KMS-11 (cell line): ENCODE results near the gene SPDYE16.
"Not testable (repeated sequence)": the region's sequence is repeated elsewhere in the genome, so short reads cannot be mapped to it uniquely, and the experiment has no call there.

ENCODE experiments used
- H2AFZ ChIP-seq: fragments of 200-600 bp; sonication (generic); 2 replicates; pipeline ENCODE4 v1.6.1; 2016; ENCODE audit warnings: antibody characterized with exemption, mixed run types, low read depth
- H3K27ac ChIP-seq: fragments of 200-600 bp; sonication (generic); 2 replicates; pipeline ENCODE4 v1.6.1; 2016; ENCODE audit warnings: mild to moderate bottlenecking, mixed run types
- H3K27me3 ChIP-seq: fragments of 200-600 bp; sonication (generic); 2 replicates; pipeline ENCODE4 v1.6.1; 2017; ENCODE audit warnings: mild to moderate bottlenecking, low read depth, mixed run types, moderate library complexity; ENCODE audit not compliant: insufficient read depth
- H3K36me3 ChIP-seq: fragments of 200-600 bp; sonication (generic); 2 replicates; pipeline ENCODE4 v1.6.1; 2017; ENCODE audit warnings: mild to moderate bottlenecking, mixed run types; ENCODE audit not compliant: insufficient read depth
- H3K4me1 ChIP-seq: fragments of 200-600 bp; sonication (generic); 2 replicates; pipeline ENCODE4 v1.6.1; 2016; ENCODE audit warnings: mild to moderate bottlenecking, low read depth, mixed run types; ENCODE audit not compliant: poor library complexity, severe bottlenecking
- H3K4me2 ChIP-seq: fragments of 200-600 bp; sonication (generic); 2 replicates; pipeline ENCODE4 v1.7.0; 2016; ENCODE audit warnings: mild to moderate bottlenecking, mixed run types
- H3K4me3 ChIP-seq: fragments of 200-600 bp; sonication (generic); IDR thresholded peaks from 2 replicates; pipeline ENCODE4 v1.6.1; 2017; ENCODE audit warnings: low read depth, low read length, mixed read lengths; ENCODE audit not compliant: insufficient read depth
- H3K79me2 ChIP-seq: fragments of 200-600 bp; sonication (generic); 2 replicates; pipeline ENCODE4 v1.6.1; 2016; ENCODE audit warnings: low read depth, mixed run types; ENCODE audit not compliant: insufficient read depth
- H3K9ac ChIP-seq: fragments of 200-600 bp; sonication (generic); 2 replicates; pipeline ENCODE4 v1.6.1; 2016; ENCODE audit warnings: mild to moderate bottlenecking, mixed run types
- H4K20me1 ChIP-seq: fragments of 200-600 bp; sonication (generic); 2 replicates; pipeline ENCODE4 v1.6.1; 2016; ENCODE audit warnings: mild to moderate bottlenecking, mixed run types; ENCODE audit not compliant: insufficient read depth
- CTCF ChIP-seq: fragments of 200-600 bp; sonication (generic); conservative IDR thresholded peaks from 2 replicates; pipeline ENCODE4 v1.6.1; 2017; ENCODE audit warnings: low read depth, mild to moderate bottlenecking, antibody characterized with exemption, low read length, moderate library complexity, mixed read lengths

The SPDYE16 gene

GRCh38 chr7:76509931-76510877, 32.9 kb downstream of the SPDYE16 start, which contains the start of gene UPK3B:
Gene UPK3B (plus strand): TSS chr7:76510552. CDS start chr7:76510653, 101 bp downstream.
- Histone ChIP-seq H3K4me3 (no peak within 1 kb of the TSS), H3K27me3 (no peaks in the 10 kb centered on the region), H2AFZ (no peak within 1 kb of the TSS), H3K79me2 (no peaks in the 10 kb centered on the region), H3K9ac (no peak within 1 kb of the TSS), H3K4me2 (no peak within 1 kb of the TSS), H3K27ac (no peak within 1 kb of the TSS), H4K20me1 (no peaks in the 10 kb centered on the region), H3K4me1 (no peaks in the 10 kb centered on the region), H3K36me3 (no peaks in the 10 kb centered on the region)
- no peak for TF ChIP-seq CTCF

DNA sequence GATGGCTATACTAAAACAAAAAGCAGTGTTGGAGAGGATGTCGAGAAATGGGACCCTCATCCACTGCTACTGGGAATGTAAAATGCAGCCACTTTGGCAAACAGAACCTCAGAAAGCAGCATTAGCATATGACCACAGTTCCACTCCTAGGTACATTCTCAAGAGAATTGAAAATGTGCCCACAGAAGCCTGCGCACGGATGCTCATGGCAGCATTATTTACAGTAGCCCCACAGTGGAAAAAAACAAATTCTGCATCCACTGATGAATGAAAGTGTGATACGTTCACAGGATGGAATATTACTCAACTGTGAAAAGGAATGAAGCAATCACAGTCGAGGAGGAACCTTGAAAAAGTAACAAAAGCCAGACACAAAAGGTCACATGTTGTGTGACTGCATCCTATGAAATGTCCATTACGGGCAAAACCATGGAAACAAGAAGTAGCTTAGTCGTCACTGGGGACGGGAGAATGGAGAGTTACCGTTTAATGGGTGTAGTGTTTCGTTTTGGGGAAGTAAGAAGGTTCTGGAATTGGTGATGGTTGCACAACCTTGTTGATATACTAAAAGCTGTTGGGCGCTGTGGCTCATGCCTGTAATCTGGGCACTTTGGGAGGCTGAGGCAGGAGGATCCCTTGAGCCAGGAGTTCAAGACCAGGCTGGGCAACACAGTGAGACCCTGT, 35.2 kb downstream of the SPDYE16 start:
- Histone ChIP-seq H3K4me3 (no peak overlapping the region), H3K79me2 (no peaks in the 10 kb centered on the region), H3K36me3 (no peaks in the 10 kb centered on the region), H3K4me1 (no peaks in the 10 kb centered on the region), H3K9ac (no peak overlapping the region), H3K4me2 (no peak overlapping the region), H3K27me3 (no peaks in the 10 kb centered on the region), H3K27ac (no peak overlapping the region), H4K20me1 (no peaks in the 10 kb centered on the region), H2AFZ (no peak overlapping the region)
- no peak for TF ChIP-seq CTCF

DNA sequence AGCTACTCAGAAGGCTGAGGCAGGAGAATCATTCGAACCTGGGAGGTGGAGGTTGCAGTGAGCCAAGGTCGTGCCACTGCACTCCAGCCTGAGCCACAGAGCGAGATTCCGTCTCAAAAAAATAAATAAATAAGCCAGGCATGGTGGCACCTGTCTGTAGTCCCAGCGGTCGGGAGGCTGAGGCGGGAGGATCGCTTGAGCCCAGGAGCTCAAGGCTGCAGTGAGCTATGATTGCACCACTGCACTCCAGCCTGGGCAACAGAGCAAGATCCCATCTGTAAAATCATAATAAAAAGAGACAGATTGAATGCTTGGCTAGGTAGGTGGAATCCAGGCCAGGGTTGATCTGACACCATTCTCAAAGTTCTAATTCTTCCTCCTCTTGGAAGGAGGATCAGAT, 36.5 kb downstream of the SPDYE16 start:
- not testable (repeated sequence) for H3K4me3 ChIP-seq, H3K79me2 ChIP-seq, H2AFZ ChIP-seq, H3K9ac ChIP-seq, H3K4me1 ChIP-seq, H3K4me2 ChIP-seq, H3K27ac ChIP-seq, H4K20me1 ChIP-seq, H3K36me3 ChIP-seq, H3K27me3 ChIP-seq

DNA sequence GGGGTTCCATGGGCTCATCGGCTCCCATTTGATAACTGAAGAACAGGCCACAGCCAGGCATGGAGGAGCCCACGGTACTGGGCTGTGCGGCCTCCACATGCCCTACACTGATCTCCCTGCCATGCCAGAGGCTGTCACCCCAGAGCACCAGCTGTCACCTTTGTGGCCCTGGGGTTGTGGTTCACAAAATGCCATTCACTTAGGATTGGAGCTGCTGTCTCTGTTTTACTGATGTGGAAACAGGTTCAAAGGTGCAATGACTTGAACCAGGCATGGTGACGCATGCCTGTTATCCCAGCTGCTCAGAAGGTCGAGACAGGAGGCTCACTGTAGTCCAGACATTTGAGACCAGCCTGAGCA, 37.0 kb downstream of the SPDYE16 start:
- H3K27me3 ChIP-seq, result no peaks in the 10 kb centered on the region
- H3K4me1 ChIP-seq, result no peaks in the 10 kb centered on the region
- TF ChIP-seq CTCF, result no peak
- no peak overlapping the region for H3K4me3 ChIP-seq
- H4K20me1 ChIP-seq, result no peaks in the 10 kb centered on the region
- H3K36me3 ChIP-seq, result no peaks in the 10 kb centered on the region
- no peak overlapping the region for H3K27ac ChIP-seq
- H3K9ac ChIP-seq, result no peak overlapping the region
- no peak overlapping the region for H2AFZ ChIP-seq
- no peaks in the 10 kb centered on the region for H3K79me2 ChIP-seq
- H3K4me2 ChIP-seq, result no peak overlapping the region
